Activated CD8-positive, alpha-beta memory T cell treated with anti-CD3 and anti-CD28 coated beads, Interleukin-2, amount 50 U/mL, for 24 hours (primary cell): Measurements from ENCODE around the gene SLC7A10.
A peak's percentile ranks its signal among the peaks of the same experiment; 100 is the strongest.
"Not testable (repeated sequence)": the region's sequence is repeated elsewhere in the genome, so short reads cannot be mapped to it uniquely, and the experiment has no call there.

ENCODE experiments used
- DNase-seq: peaks from one replicate; pipeline ENCODE4 v3.0.0-alpha.2; 2020; ENCODE audit errors: extremely low read depth

The SLC7A10 gene

GRCh38 chr19:33238481-33239149, 13.0 kb upstream of the SLC7A10 start:
- no peak for DNase-seq

GRCh38 chr19:33236696-33237390, 11.2 kb upstream of the SLC7A10 start:
- DNase-seq = no peak

- no peak for DNase-seq
Measured at GRCh38 chr19:33235996-33236350, 10.3 kb upstream of the SLC7A10 start.

- DNase-seq = peak; percentile 50
Measured at GRCh38 chr19:33235269-33235995, 9.8 kb upstream of the SLC7A10 start.

- no peak for DNase-seq
Measured at GRCh38 chr19:33234736-33235135, 9.1 kb upstream of the SLC7A10 start.

GRCh38 chr19:33234092-33234491, 8.4 kb upstream of the SLC7A10 start:
- DNase-seq = no peak

GRCh38 chr19:33233056-33233873, 7.6 kb upstream of the SLC7A10 start:
- no peak for DNase-seq

GRCh38 chr19:33232656-33233055, 7.0 kb upstream of the SLC7A10 start:
- no peak for DNase-seq

GRCh38 chr19:33231511-33231910, 5.9 kb upstream of the SLC7A10 start:
- no peak for DNase-seq

GRCh38 chr19:33229962-33230361, 4.3 kb upstream of the SLC7A10 start:
- no peak for DNase-seq

GRCh38 chr19:33227870-33228599, 2.4 kb upstream of the SLC7A10 start:
- DNase-seq = no peak

- DNase-seq = no peak
Measured at GRCh38 chr19:33227242-33227650, 1.6 kb upstream of the SLC7A10 start.

- no peak for DNase-seq
Measured at GRCh38 chr19:33226550-33227241, 1.0 kb upstream of the SLC7A10 start.

GRCh38 chr19:33224694-33225457, 774 bp downstream of the SLC7A10 start:
- DNase-seq = no peak

GRCh38 chr19:33222255-33222654, 3.4 kb downstream of the SLC7A10 start:
- not testable (repeated sequence) for DNase-seq

GRCh38 chr19:33221638-33222037, 4.0 kb downstream of the SLC7A10 start:
- no peak for DNase-seq

GRCh38 chr19:33220735-33221134, 4.9 kb downstream of the SLC7A10 start:
- DNase-seq = no peak

GRCh38 chr19:33220115-33220514, 5.5 kb downstream of the SLC7A10 start:
- DNase-seq = no peak

- DNase-seq = no peak
Measured at GRCh38 chr19:33219261-33219815, 6.3 kb downstream of the SLC7A10 start.

- no peak for DNase-seq
Measured at GRCh38 chr19:33217881-33218280, 7.8 kb downstream of the SLC7A10 start.
